Measurements from ENCODE around the gene PDE11A. TPM values are rescaled to one million over a fixed set of nuclear protein-coding genes. Genes with fewer than 3 reads are reported as not detected.

Gene PDE11A
- polyA plus RNA-seq, result not detected in 2 replicates

GRCh38 chr2:178072383-178073301 is at the start of gene PDE11A:
PDE11A (minus strand) TSS chr2:178072777; CDS start chr2:178072437, 340 bp downstream.

GRCh38 chr2:178112202-178113152 is 39.9 kb upstream of the PDE11A start, which contains the start of gene RBM45:
RBM45 (plus strand) TSS chr2:178112437; CDS start chr2:178112547, 110 bp downstream.

Other genes with a start within 250 kb of the PDE11A start
- gene RBM45, start 39.7 kb upstream of the PDE11A start, polyA plus RNA-seq, result 7.9 and 12.2 TPM in 2 replicates
- gene OSBPL6, start 121.7 kb upstream of the PDE11A start, polyA plus RNA-seq, result 33.5 and 35.2 TPM in 2 replicates